Epithelial cell of esophagus (primary cell): ENCODE data around the gene LLGL1.

Experiments
- DNase-seq: peaks from one replicate; pipeline ENCODE4 v3.0.0; 2010; ENCODE audit warnings: low read depth
- H3K4me3 ChIP-seq: 2 replicates; pipeline ENCODE4 v1.5.1; 2011; ENCODE audit warnings: mild to moderate bottlenecking, low read length, control low read depth
- CTCF ChIP-seq: IDR thresholded peaks from 2 replicates; pipeline ENCODE4 v1.5.1; 2011; ENCODE audit warnings: low read depth, mild to moderate bottlenecking, low read length, control low read depth, inconsistent platforms; ENCODE audit not compliant: insufficient read depth; ENCODE audit errors: missing control alignments

Gene LLGL1

GRCh38 chr17:18186627-18186982 lies 38.8 kb upstream of the LLGL1 start:
- peak overlapping the region; percentile 79 for H3K4me3 ChIP-seq
- DNase-seq: no peak
- TF ChIP-seq CTCF: no peak

GRCh38 chr17:18187226-18187625 lies 38.2 kb upstream of the LLGL1 start:
- DNase-seq: no peak
- TF ChIP-seq CTCF: no peak
- H3K4me3 ChIP-seq: peak overlapping the region; percentile 79

- TF ChIP-seq CTCF: no peak
- DNase-seq: peak; percentile 60
- peak overlapping the region; percentile 79 for H3K4me3 ChIP-seq
Measured at GRCh38 chr17:18187821-18188761, 37.3 kb upstream of the LLGL1 start.

GRCh38 chr17:18190628-18191235 lies 34.7 kb upstream of the LLGL1 start:
- no peak for DNase-seq
- H3K4me3 ChIP-seq: no peak overlapping the region

GRCh38 chr17:18191236-18191667 lies 34.2 kb upstream of the LLGL1 start:
- DNase-seq: no peak
- H3K4me3 ChIP-seq: no peak overlapping the region
- no peak for TF ChIP-seq CTCF

More at GRCh38 chr17:18190628-18191235, 34.7 kb upstream of the LLGL1 start:
- no peak for TF ChIP-seq CTCF

- DNase-seq: no peak
- H3K4me3 ChIP-seq: no peak overlapping the region
- TF ChIP-seq CTCF: peak; percentile 16
Measured at GRCh38 chr17:18191967-18192366, 33.5 kb upstream of the LLGL1 start.
